HG02852 (cell line): Measurements from ENCODE around the gene PKDCC.
"Not testable (repeated sequence)": the region's sequence is repeated elsewhere in the genome, so short reads cannot be mapped to it uniquely, and the experiment has no call there.

Source experiments
- ATAC-seq: cut with Tn5 transposase; IDR thresholded peaks from one replicate; pipeline ENCODE4 v1.9.1; 2021; ENCODE audit warnings: mild to moderate bottlenecking, moderate library complexity; ENCODE audit not compliant: unreplicated experiment

The PKDCC gene

DNA sequence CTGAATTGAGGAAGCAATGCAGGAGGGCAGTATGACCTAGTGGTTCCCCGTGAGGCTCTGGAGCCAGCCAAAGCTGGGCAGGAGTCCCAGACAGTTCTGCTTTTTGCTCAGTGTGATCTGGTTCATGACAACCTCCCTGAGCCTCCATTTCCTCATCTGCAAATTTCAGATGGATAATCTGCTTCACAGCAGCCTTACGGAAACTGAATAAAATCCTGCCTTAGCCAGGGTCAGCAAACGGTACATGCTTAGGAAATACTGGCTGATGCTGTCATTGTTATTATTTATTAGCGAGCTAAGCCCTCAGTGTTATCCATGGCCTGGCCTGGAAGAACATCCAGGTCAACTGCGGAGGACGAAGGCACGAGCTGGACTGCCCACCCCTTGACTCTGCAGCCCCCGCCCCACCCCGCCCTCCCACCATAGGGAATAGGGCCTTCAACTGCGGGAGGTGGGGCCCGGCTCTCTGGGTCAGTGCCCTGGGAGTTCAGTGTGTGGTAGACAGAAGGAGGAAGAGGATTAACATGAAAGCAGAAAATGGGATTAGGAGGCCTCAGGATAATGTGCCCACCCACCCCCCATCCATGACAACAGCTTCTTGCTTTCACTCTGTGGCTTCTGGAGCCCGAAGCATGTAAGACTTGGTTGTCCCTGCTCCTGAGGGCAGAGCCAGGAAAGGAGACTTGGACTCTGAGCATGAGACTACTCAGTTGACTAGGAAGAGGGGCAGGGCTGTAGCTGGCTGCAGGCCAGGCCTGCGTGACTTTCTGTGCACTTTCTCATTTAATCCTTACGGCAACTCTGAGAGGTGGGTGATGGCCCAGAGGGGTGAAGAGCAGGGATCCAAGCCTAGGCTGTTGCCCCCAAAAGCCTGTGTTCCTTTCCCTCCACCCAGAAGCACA lies 13.1 kb downstream of the PKDCC start:
- ATAC-seq, result no peak

DNA sequence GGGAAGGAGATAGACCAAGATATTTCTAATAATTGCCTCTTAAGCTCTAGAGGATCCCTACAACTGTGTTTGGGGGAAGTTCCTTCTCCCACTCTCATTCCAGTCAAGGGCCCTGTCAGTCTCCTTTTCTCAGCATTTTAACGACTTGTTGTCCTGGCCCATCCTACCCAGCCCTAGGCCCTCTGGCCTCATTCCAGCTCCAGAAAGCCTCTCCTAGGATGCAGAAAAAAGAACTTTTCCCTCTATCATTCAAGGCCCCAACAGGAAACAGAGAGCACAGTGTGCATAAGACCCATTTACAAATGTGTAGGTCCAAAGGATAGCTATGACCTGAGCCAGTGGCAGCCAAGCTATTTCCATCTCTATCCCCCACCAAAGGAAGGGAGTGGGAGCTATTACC lies 14.0 kb downstream of the PKDCC start:
- no peak for ATAC-seq

DNA sequence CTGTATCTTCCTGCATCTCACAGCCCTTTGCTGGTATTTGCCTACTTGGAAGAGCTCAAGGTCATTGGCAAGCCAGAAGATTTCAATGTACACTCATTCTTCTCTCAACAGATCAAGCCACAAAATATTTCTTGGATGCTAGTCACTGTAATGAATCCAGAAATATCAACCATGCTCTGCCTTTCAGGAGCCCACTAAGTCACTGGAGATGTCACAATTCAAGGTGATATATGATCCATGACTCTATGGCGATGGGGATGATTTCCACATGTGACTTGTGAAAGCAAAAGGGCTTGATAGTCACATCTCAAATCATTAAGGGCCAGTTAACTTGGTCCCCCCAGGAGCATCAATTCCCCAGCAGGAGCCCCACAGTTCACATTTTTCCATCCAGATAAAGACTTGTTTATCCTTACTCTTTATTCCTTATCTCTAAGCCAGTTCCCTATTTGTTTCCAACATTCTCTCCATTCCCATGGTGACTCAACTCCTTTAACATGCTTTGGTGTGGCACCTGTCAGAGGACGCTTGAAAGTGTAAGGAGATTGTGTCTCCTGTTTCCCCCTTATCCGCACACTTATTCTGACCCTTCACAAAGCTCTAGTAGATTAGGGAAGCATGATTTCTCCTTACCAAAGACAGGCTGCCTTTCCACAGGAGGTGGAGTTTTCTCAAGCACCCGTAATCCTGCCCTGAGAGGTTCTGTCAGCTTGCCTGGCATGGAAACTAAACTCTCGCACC lies 15.8 kb downstream of the PKDCC start:
- no peak for ATAC-seq

DNA sequence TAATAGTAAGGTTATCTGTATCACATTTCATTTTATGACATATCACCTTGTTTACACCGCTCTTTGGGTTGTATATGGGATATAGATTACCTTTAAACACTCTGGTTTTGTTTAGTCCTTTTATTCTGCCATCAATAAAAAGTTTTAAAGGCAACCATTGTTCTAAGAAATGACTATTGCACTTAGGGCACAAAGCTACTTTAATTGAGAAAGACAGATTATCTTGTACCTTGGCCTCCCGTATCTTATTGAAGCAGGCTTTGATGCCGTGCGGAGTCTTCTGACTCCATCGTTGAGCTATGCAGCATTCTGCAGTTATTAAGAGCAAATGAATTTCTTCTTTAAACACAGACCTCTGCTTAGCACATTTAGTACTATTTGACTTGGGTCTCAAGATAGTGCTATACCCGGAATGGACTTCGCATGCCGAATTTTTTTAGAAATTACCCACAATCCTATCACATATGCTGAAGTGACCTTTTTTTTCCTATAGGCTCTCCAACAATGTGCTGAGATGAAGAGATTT lies 16.7 kb downstream of the PKDCC start:
- ATAC-seq, result no peak

DNA sequence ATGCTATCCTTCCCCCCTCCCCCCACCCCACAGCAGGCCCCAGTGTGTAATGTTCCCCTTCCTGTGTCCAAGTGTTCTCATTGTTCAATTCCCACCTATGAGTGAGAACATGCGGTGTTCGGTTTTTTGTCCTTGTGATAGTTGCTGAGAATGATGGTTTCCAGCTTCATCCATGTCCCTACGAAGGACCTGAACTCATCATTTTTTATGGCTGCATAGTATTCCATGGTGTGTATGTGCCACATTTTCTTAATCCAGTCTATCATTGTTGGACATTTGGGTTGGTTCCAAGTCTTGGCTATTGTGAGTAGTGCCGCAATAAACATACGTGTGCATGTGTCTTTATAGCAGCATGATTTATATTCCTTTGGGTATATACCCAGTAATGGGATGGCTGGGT lies 17.9 kb downstream of the PKDCC start:
- not testable (repeated sequence) for ATAC-seq

DNA sequence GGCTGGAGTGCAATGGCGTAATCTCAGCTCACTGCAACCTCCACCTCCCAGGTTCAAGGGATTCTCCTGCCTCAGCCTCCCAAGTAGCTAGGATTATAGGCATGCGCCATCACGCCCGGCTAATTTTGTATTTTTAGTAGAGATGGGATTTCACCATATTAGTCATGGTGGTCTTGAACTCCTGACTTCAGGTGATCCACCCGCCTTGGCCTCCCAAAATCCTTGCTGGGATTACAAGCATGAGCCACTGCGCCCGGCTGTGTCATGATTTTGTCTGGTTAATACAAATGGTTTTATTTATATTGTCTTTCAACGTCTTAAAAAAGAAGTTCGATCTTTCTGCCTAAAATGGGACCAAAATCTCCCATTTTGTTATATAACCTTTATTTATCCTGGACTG lies 19.2 kb downstream of the PKDCC start:
- ATAC-seq, result not testable (repeated sequence)

DNA sequence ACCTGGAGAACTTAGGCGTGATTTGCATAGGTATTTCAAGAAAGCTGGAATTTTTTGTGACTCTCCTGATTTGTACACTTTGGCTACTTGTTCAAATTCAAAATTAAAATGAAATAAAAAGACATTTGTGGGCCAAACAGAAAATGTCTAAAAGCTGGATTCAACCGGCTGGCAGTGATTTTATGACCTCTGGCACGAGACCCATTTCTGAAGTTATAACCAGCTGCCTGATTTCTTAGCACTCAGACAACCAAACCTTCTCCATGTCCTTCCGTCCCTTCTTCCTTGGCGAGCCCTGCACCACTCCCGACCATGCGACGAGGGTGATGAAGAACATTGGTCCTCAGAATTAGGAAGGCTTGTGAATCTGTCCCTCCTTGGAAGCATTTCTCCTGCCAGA lies 19.7 kb downstream of the PKDCC start:
- no peak for ATAC-seq

DNA sequence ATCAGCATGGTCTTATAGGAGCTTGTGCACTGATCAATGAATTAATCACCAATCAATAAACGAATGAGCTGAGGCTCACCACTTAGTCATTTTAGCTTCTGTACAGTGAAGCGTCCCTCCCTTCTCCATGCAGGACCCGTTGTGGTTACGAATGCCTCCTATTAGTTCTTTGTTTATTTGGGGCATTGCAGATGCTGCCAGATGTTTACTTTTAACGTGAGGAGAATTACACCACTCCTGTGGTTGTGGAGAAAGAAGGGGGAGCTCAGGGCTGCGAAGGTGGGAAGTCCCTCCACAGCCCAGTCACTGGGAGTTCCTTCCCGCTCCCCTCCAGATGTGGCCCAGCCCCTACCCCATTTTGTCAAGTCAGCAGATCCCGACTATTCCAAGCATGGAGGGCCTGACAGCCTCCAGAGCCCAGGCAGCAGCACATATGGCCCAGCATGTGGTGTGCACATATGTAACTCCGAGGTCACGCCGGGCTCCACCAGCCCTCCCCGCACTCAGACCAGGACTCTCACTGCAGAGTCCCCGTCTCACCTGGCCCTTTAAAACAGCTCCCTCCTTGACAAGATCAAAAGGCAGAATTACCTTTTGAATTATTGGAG lies 20.9 kb downstream of the PKDCC start:
- ATAC-seq, result no peak

DNA sequence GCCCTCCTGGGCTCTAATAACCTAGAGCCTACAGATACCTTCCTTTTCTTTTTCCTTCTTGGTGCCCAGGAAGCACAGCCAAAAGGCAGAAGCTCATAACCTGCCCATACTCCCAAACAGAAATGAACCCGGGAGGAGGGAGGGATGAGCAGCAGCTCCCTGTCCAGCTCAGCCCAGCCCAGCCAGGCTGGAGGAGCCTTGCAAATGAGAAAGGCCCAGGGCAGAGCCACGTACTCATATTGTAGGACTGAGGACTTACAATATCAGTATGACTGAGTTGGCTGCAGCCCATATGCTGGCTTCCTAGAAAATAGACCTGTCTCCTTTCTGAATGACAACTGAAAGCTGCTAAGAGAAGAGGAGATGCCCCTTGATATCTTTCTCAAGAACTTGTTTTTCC lies 21.7 kb downstream of the PKDCC start:
- ATAC-seq, result no peak

DNA sequence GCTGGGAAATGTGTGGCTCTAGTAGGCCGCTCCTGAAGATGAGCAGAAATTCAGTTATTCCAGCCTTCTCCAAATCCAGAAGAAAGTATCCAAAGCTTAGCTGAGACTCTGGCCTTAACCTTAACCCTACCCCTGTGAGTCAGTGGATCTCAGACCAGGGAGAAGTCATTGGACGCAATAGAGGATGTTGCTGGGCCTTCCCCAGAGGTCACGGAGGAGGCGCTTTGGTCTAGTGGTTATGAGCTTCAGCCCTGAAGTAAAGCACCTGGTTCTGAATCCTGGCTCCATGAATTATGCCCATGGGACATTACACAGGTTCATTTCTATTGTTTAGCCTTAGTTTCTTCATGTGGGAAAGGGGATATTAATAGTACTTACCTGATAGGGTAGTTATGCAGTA lies 24.0 kb downstream of the PKDCC start:
- no peak for ATAC-seq

DNA sequence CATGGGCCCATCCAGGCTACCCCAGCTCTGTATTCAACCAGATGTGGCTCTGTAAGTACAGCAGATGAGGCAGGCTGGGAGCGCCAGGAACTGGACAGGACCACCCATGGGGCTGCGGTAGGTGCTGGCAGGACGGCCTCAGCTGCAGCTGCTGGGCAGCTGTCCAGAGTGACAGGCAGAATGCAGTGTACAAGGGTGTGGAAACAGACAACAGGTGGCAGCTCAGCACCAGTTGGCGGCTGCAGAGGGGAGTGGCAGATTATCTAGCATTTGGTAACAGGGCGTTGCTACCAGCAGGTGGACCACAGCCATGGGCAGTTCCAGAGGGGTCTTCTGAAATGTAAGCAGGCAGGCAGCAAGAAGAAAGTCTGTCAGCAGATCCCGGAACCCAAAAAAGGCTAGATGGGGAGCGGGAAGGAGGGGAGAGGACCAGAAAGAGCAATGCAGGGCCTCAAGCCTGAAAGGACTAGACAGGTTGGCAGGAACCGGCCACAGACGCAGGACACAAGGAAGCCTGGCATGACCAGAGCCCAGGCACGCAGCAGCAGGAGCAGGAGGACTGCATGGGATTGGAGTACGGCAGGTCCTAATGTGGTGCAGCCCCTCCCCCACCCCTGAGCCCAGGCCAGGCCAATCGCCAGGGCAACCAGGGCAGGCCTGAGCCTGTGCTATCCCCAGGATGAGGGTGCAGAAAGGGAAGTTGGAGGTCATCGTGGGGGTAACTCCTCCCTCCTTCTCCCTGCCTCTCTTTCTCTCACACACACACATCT lies 24.7 kb downstream of the PKDCC start:
- no peak for ATAC-seq

DNA sequence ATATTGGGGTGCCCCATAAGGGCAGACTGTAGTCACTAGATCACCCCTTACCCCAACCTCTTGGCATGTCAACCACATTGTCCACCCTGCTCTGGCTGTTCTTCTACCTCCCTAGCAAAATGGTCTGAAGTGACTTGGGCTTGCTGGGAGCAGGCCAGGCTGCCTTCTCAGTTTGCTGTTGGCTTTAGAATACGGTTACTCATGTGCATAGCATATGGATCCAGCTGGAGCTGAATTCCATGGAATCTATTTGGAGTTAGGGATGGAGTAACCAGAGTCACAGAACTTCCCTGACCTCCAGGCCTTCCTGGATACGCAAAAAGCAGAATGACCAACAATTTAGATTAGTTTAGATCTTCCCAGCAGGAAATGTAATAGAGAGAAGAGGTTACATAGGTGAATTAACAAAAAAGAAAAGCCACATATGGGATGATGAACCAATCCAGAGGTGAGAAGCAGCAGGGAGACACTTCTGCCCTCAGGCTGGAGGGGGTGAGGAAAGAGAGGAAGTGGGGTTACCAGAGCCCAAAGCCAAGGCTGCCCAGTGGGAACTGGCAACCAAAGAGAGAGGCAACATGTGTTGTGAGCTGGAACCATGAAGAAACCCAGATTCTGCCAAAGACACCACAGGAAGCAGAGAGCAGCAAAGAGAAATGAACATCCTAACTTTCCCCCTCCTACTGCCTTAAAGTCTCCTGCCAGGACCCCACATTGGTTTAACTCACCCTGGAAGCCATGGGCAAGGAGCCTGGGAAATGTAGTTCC lies 26.1 kb downstream of the PKDCC start:
- ATAC-seq, result no peak

DNA sequence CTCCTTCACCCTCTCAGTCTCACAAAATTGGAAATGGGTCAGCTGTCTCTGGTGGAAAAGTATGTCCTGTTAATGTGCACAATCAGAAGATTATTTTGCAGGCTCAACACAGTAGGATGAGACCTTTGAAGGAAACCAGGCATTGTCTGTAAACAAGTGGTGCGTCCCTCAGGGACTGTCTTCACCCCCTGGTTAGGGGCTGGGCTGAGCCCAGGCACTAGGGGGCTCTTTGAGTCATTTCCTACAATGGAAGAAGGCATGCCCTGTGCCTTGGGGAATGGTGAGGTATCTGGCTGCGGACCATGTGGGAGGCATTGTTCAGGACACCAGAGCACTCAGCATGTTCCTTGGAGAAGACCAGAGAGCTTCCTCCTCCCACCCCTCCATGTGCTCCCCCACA lies 26.8 kb downstream of the PKDCC start:
- ATAC-seq, result no peak

DNA sequence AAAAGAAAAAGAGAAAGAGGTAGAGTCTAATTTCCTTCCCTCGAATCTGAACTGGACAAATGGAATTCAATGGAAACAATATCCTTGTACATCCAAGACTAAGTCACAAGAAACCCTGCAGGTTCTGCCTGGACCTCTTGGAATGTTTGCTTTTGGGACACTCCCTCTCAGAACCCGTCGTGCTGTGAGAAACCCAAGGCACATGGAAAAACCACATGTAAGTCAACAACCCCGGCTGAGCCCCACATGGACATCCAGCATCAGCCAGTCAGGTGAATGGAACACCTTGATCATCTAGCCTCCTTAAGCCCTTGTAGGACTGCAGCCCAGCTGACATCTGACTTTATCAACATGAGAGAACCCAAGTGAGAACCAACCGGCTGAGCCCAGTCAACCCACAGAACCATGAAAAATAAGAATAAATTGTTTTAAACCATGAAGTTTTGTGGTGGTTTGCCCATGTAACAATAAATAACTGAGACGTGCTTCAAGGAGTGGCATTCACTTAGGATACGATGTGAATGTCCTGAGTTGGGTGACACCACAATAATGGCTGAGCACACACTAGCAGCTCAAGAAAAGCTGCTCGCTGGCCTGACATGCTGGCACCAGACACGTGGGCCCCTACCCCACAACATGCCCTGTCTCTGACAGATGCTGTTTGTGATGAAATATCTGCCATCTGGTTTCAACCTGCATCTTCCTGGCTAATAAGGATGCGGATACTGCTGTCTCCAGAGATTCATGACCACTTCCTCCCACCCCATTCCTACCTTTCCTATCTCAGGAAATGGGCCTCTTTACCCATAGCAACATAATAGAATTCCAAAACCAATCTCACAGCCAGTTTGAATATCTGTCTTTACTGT lies 28.8 kb downstream of the PKDCC start:
- no peak for ATAC-seq

DNA sequence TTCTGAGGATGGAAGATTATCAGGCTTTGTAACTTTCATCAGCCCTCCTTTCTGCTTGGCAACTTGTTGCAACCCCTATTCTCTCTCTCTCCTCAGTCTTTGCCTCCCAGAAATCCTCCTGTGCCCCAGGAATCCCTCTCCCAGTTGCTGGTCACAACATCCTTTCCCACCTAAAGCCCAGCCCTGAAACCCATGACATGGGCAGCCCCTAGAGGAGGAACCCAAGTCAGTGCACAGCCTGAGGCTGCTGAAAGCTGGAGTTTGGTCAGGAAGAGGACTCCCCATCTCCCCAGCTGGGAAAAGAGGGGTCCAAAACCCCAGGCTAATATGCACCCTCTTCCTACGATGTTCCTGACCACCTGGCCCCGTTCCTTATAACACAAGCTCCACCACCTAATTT lies 29.5 kb downstream of the PKDCC start:
- no peak for ATAC-seq

DNA sequence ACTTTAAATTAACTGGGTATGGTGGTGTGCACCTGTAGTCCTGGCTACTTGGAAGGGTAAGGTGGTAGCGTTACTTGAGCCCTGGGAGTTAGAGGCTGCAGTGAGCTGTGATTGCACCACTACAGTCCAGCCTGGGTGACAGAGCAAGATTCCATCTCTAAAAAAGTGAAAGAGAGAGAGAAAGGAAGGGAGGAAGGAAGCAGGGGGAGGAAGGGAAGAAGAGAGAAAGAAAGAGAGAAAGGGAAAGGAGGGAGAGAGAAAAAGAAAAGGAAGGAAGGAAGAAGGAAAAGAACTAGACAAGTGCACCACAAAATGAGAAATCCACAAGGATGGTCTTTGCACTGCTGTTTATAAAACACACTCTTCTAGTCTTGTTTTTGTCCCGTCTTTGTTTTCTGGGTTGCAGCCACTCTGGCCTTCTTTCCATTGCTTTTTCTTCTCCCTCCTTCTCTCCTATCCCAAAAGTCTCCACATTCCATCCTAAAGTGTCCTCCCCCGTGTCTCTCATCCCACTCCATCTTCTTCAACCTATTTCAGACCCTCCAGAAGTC lies 32.0 kb downstream of the PKDCC start:
- no peak for ATAC-seq

DNA sequence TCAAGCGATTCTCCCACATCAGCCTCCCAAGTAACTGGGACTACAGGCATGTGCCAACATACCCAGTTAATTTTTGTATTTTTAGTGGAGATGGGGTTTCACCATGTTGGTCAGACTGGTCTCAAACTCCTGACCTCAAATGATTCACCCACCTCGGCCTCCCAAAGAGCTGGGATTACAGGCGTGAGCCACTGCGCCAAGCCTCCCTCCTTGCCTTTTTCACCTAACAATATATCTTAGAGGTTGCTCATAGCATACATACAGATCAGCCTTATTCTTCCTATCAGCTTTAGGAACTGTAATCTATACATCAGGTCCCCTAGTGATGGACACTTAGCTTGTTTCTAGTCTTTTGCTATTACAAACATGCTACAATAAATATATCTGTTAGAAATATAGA lies 33.3 kb downstream of the PKDCC start:
- not testable (repeated sequence) for ATAC-seq

DNA sequence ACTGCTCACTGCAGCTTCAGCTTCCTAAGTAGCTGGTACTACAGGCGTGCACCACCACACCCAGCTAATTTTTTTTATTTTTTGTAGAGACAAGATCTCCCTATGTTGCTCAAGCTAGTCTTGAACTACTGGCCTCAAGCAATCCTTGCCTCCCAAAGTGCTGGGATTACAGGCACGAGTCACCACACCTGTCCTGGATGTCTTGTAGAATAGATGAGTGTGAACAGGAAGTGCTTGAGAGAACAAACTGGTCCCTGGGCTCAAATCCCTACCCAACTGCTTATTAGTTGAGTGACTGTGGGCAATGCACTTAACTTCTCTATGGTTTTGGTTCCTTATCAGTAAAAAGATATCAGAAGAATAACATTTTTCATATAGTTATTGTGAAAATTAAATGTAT lies 34.2 kb downstream of the PKDCC start:
- no peak for ATAC-seq

DNA sequence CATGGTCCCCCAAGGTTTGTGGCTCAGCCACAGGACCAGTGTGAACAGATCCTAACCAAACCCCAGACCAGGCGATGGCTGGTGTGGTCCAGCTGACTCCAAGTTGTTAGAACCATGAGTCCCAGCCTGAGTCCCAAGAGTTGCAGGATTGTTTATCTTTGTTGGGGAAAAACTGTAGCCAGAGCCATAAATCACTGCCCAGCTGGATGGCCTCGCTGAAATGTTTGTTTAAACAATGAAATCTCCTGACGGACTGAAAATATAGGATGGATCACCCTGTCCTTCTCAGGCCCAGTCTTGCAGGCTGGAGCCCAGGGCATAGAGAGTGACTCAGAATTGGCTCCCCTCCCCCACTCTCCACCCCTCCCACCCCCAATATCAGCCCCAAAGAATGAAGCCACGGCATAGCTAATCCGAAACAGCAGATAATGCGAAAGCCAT lies 36.4 kb downstream of the PKDCC start:
- no peak for ATAC-seq
